Head of caudate nucleus (tissue), 42 donors: ENCODE results near the gene FNDC10.

Experiments
- DNase-seq, 42 donors: peaks; one replicate each; pipeline versions ENCODE4 v3.0.0 to v3.0.0-alpha.2; 2020 to 2021; ENCODE audit warnings: mixed read lengths in 7 of 42
- intact Hi-C: fragments of 100-400 bp; cut with DNase I; formaldehyde crosslinking; loops from one replicate; pipeline ENCODE4 v1.15.0; 2022

Gene FNDC10

GRCh38 chr1:1619917-1620361, 20.0 kb upstream of the FNDC10 start:
- no peak for DNase-seq
- intact Hi-C loops = loop anchor here (5.0 kb wide), 1 partner anchor 43 kb away; no protein-coding TSS in a partner anchor

GRCh38 chr1:1618396-1619068, 18.6 kb upstream of the FNDC10 start:
- DNase-seq = no peak

GRCh38 chr1:1617925-1618324, 18.0 kb upstream of the FNDC10 start:
- intact Hi-C loops = loop anchor here (5.0 kb wide), 1 partner anchor 41 kb away; no protein-coding TSS in a partner anchor
- no peak for DNase-seq

More at GRCh38 chr1:1618396-1619068, 18.6 kb upstream of the FNDC10 start:
- intact Hi-C loops = loop anchor here (5.0 kb wide), 1 partner anchor 41 kb away; no protein-coding TSS in a partner anchor

- DNase-seq = no peak
- intact Hi-C loops = loop anchor here (5.0 kb wide), 1 partner anchor 40 kb away; no protein-coding TSS in a partner anchor
These were observed 17.6 kb upstream of the FNDC10 start for GRCh38 chr1:1617516-1617915.

- intact Hi-C loops = loop anchor here (5.0 kb wide), 1 partner anchor 40 kb away; no protein-coding TSS in a partner anchor
- DNase-seq = no peak
These were observed 16.9 kb upstream of the FNDC10 start for GRCh38 chr1:1616838-1617237.

- intact Hi-C loops = loop anchor here (5.0 kb wide), 1 partner anchor 39 kb away; no protein-coding TSS in a partner anchor
- peak in 24 of 42 donors; percentile 18 to 68 (median 40) for DNase-seq
These were observed 16.3 kb upstream of the FNDC10 start for GRCh38 chr1:1616045-1616790.

GRCh38 chr1:1615256-1616044, 15.5 kb upstream of the FNDC10 start, which contains the start of gene MIB2:
TSS of gene MIB2 (plus strand) at chr1:1615500. CDS start at chr1:1623453, 7,953 bp downstream.
- DNase-seq = peak; percentile 86 to 99 (median 97)
- intact Hi-C loops = loop anchor here (5.0 kb wide), 1 partner anchor 38 kb away; no protein-coding TSS in a partner anchor

- intact Hi-C loops = loop anchor here (5.0 kb wide), 1 partner anchor 38 kb away; no protein-coding TSS in a partner anchor
- no peak for DNase-seq
These were observed 15.0 kb upstream of the FNDC10 start for GRCh38 chr1:1614954-1615255.

GRCh38 chr1:1614204-1614953, 14.4 kb upstream of the FNDC10 start:
- intact Hi-C loops = no loop called here
- DNase-seq = peak in 39 of 42 donors; percentile 17 to 65 (median 47)

- intact Hi-C loops = no loop called here
- no peak for DNase-seq
These were observed 13.7 kb upstream of the FNDC10 start for GRCh38 chr1:1613509-1614082.

GRCh38 chr1:1612104-1612400, 12.1 kb upstream of the FNDC10 start:
- DNase-seq = no peak
- intact Hi-C loops = no loop called here

- no peak for DNase-seq
- intact Hi-C loops = no loop called here
These were observed 10.9 kb upstream of the FNDC10 start for GRCh38 chr1:1610796-1611195.

- intact Hi-C loops = no loop called here
- DNase-seq = no peak
These were observed 10.0 kb upstream of the FNDC10 start for GRCh38 chr1:1609822-1610485.

- intact Hi-C loops = no loop called here
- no peak for DNase-seq
These were observed 6.3 kb upstream of the FNDC10 start for GRCh38 chr1:1606232-1606631.

- intact Hi-C loops = no loop called here
- DNase-seq = no peak
These were observed 5.8 kb upstream of the FNDC10 start for GRCh38 chr1:1605724-1606123.

GRCh38 chr1:1605034-1605591, 5.2 kb upstream of the FNDC10 start:
- intact Hi-C loops = no loop called here
- DNase-seq = no peak

- DNase-seq = no peak
- intact Hi-C loops = no loop called here
These were observed 4.6 kb upstream of the FNDC10 start for GRCh38 chr1:1604374-1605033.
